HG03095 (cell line): Measurements from ENCODE around the gene CAMK4.

Experiments used
- ATAC-seq: cut with Tn5 transposase; IDR thresholded peaks from one replicate; pipeline ENCODE4 v1.9.1; 2021; ENCODE audit warnings: moderate library complexity; ENCODE audit not compliant: unreplicated experiment

The CAMK4 gene

GRCh38 chr5:111517853-111518501 is 293.8 kb downstream of the CAMK4 start:
- no peak for ATAC-seq

- no peak for ATAC-seq
Measured at GRCh38 chr5:111518777-111519176, 294.6 kb downstream of the CAMK4 start.

GRCh38 chr5:111520908-111521307 is 296.7 kb downstream of the CAMK4 start:
- ATAC-seq, result no peak

GRCh38 chr5:111528056-111528455 is 303.9 kb downstream of the CAMK4 start:
- ATAC-seq, result no peak

- peak; percentile 87 for ATAC-seq
Measured at GRCh38 chr5:111530298-111530740, 306.1 kb downstream of the CAMK4 start.

- ATAC-seq, result no peak
Measured at GRCh38 chr5:111532886-111533582, 308.9 kb downstream of the CAMK4 start.

- no peak for ATAC-seq
Measured at GRCh38 chr5:111535879-111536549, 311.8 kb downstream of the CAMK4 start.

- no peak for ATAC-seq
Measured at GRCh38 chr5:111537141-111538024, 313.2 kb downstream of the CAMK4 start.
